Measurements from ENCODE around the gene OPRPN.

GRCh38 chr4:70397580-70397979, at the start of gene OPRPN:
- no peak for TF ChIP-seq ZC3H11A (IDR thresholded peaks at IDR 0.05)
- no peak for TF ChIP-seq CTCF (IDR thresholded peaks at IDR 0.05)
- TF ChIP-seq GATA3 (IDR thresholded peaks at IDR 0.05; ENCODE audit: borderline replicate concordance), result no peak
- TF ChIP-seq POLR2AphosphoS2 (conservative IDR thresholded peaks at IDR 0.05; ENCODE audit: low read length), result no peak
- TF ChIP-seq HMGXB4 (CRISPR knock-in tag; IDR thresholded peaks at IDR 0.05; ENCODE audit: borderline replicate concordance), result no peak
- TF ChIP-seq EP300 (IDR thresholded peaks at IDR 0.05), result no peak
- no peak for TF ChIP-seq MAFK (IDR thresholded peaks at IDR 0.05; ENCODE audit: partially characterized antibody)
- no peak for TF ChIP-seq RNF2 (IDR thresholded peaks at IDR 0.05; ENCODE audit: borderline replicate concordance, low read depth)

Data from A549 (cell line).